Omental fat pad (tissue), 4 donors: ENCODE results near the gene TIMD4. TPM values are rescaled to one million over a fixed set of nuclear protein-coding genes. Genes with fewer than 3 reads are reported as not detected.
"Not testable (repeated sequence)": the region's sequence is repeated elsewhere in the genome, so short reads cannot be mapped to it uniquely, and the experiment has no call there.

Source experiments
- ATAC-seq: fragments of 150-250 bp; one replicate; pipeline ENCODE4 v1.9.1; 2016; ENCODE audit warnings: mild to moderate bottlenecking, moderate library complexity; ENCODE audit not compliant: low FRiP score
- DNase-seq: peaks from one replicate; pipeline ENCODE4 v3.0.0-alpha.2; 2019; ENCODE audit warnings: low spot score
- CTCF ChIP-seq, 3 donors: fragments of 450-650 bp; IDR thresholded peaks; one replicate each; pipeline ENCODE4 v1.5.1; 2016 to 2017; ENCODE audit warnings: antibody characterized with exemption in 3 of 3, mild to moderate bottlenecking in 3 of 3, moderate library complexity in 2 of 3
- total RNA-seq, 4 donors: library from RNA; depleted of rRNA; stranded (reverse); fragments of >200 nt; gene quantifications; one replicate each; pipeline ENCODE4 v1.1.0, GENCODE V29; 2016

The TIMD4 gene
- total RNA-seq, 4 donors from 2014 or later: 0.96 to 6.0 (median 1.2) TPM

GRCh38 chr5:156971848-156972525 lies 9.0 kb upstream of the TIMD4 start:
- TF ChIP-seq CTCF (IDR thresholded peaks at IDR 0.05): no peak
- ATAC-seq (no peak), DNase-seq (no peak)

GRCh38 chr5:156971415-156971814 lies 8.4 kb upstream of the TIMD4 start:
- no peak for TF ChIP-seq CTCF (IDR thresholded peaks at IDR 0.05)
- DNase-seq: no peak
- ATAC-seq: no peak

- ATAC-seq, DNase-seq: not testable (repeated sequence)
Observed at GRCh38 chr5:156967386-156967785, 4.4 kb upstream of the TIMD4 start.

GRCh38 chr5:156956321-156956720 lies 6.7 kb downstream of the TIMD4 start:
- no peak for TF ChIP-seq CTCF (IDR thresholded peaks at IDR 0.05)
- no peak for DNase-seq
- no peak for ATAC-seq

GRCh38 chr5:156951359-156951758 lies 11.7 kb downstream of the TIMD4 start:
- ATAC-seq (no peak), DNase-seq (no peak)
- TF ChIP-seq CTCF (IDR thresholded peaks at IDR 0.05): no peak

- TF ChIP-seq CTCF (IDR thresholded peaks at IDR 0.05): no peak
- DNase-seq (no peak), ATAC-seq (no peak)
Observed at GRCh38 chr5:156950716-156951115, 12.3 kb downstream of the TIMD4 start.

- ATAC-seq (no peak), DNase-seq (no peak)
- TF ChIP-seq CTCF (IDR thresholded peaks at IDR 0.05): no peak
Observed at GRCh38 chr5:156949424-156949823, 13.6 kb downstream of the TIMD4 start.
